ENCODE data around the gene SPRR2B.

- TF ChIP-seq TAF1 (IDR thresholded peaks at IDR 0.05; ENCODE audit: borderline replicate concordance, insufficient read depth, low read length), result no peak
- TF ChIP-seq SIN3A (IDR thresholded peaks at IDR 0.05; ENCODE audit: borderline replicate concordance, insufficient read depth, low read length), result no peak
- TF ChIP-seq FOXP2 (optimal IDR thresholded peaks at IDR 0.05; ENCODE audit: borderline replicate concordance, extremely low read depth, extremely low read length, insufficient read depth), result no peak
Measured at GRCh38 chr1:153070243-153070642, 1.2 kb downstream of the SPRR2B start.

Data from PFSK-1 (cell line).